ENCODE measurements around the gene C12orf42. TPM values are rescaled to one million over a fixed set of nuclear protein-coding genes. Genes with fewer than 3 reads are reported as not detected.

C12orf42 gene
- total RNA-seq, 1 experiment from 2014 or later: 0.63 TPM

DNA sequence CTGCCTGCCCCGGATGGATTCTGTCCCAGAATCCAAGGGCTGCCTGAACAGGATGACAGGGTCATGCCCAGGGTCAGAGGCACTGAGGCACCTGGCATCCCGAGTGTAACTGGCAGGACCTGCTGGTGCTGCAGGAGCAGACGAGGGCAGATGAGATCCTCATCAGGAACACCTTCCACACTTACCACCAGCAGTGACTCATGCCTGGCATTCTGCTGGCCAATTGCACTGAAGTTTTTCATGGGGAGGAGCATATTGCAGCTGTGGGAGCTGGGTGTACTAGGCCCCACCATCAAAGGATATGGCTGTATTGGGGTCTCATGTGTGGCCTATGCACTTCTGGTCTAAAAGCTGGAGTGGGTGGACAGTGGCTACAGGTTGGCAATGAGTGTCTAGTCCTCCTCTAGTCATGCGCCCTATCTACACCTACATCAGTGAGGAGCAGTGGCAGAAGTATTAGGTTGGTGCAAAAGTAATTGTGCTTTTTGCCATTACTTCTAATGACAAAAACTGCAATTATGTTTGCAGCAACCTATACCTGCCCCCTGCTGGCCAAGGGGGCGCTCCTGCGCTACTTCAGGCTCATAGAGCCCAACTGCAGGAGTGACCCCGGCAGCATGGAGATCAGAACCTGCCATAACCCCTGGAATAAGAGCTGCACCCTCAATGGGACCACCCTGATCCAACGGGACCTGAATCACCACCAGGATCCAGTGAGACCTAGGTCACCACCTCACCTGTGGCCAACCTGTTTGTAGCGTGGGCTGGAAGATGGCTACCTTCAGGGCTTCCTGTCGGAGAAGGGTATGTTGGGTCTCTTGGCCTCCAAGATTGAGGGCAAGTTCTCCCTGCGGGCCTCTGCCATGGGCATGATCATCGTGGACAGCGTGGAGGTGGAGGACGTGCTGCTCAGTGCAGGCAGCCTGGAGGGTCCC is 8.0 kb upstream of the C12orf42 start:
- peak; percentile 68 for DNase-seq (ENCODE audit: low read depth, low spot score)
- in situ Hi-C loops (cut with HindIII; ENCODE audit: low pct_unique_long_range_greater_than_20kb, low sequenced_read_pairs): no loop called here

DNA sequence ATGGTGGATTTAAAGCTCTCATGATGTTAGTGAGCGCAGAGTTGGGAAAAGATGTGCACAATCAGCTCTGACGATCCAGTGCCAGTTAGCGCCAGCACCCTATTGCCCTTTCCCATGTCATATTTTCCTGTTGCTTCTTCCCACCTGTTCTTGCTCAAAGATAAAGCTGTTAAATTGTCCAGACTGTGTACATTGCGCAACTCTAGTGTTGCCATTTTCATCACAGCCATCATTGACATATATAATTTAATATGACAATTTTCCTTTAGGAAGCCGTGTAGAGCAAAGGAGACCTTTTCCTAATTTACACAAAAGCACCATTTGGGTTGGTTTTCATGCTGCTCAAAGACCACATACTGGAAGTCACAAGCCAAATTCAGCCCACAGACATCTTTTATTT is 5.7 kb upstream of the C12orf42 start:
- no peak for DNase-seq (ENCODE audit: low read depth, low spot score)
- in situ Hi-C loops (cut with HindIII; ENCODE audit: low pct_unique_long_range_greater_than_20kb, low sequenced_read_pairs): no loop called here

DNA sequence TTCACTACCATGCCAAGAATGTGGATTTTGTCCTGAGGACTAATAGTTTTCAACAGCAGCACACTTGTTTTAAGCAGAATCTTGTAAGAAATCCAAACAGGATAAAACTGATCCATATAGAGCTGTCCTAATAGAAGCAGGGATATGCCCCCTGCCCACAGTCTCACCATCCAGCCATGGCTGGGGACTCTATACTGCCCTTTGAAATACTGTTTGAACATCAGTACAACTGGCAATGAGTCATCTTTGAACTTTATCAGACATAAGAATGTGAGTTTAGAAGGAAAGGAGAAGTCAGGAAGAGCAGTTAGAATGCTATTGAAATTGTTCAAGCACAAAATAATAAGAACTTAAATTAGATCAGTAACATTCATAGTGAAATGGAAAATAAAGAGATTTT is 3.8 kb upstream of the C12orf42 start:
- in situ Hi-C loops (cut with HindIII; ENCODE audit: low pct_unique_long_range_greater_than_20kb, low sequenced_read_pairs): no loop called here
- peak; percentile 22 for DNase-seq (ENCODE audit: low read depth, low spot score)

DNA sequence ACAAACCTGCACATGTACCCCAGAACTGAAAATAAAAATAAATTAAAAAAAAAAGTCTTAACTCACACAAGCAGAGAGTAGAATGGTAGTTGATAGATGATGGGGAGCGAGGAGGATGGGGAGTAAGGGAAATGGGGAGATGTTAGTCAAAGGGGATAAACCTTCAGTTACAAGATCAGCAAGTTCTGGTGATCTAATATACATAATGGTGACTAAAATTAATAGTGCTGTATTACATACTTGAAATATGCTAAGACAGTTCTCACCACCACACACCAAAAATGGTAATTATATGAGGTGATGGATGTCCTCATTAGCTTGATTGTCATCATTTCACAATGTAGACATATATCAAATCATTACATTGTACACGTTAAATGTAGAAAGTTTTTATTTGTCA is 3.2 kb upstream of the C12orf42 start:
- in situ Hi-C loops (cut with HindIII; ENCODE audit: low pct_unique_long_range_greater_than_20kb, low sequenced_read_pairs): no loop called here
- no peak for DNase-seq (ENCODE audit: low read depth, low spot score)

DNA sequence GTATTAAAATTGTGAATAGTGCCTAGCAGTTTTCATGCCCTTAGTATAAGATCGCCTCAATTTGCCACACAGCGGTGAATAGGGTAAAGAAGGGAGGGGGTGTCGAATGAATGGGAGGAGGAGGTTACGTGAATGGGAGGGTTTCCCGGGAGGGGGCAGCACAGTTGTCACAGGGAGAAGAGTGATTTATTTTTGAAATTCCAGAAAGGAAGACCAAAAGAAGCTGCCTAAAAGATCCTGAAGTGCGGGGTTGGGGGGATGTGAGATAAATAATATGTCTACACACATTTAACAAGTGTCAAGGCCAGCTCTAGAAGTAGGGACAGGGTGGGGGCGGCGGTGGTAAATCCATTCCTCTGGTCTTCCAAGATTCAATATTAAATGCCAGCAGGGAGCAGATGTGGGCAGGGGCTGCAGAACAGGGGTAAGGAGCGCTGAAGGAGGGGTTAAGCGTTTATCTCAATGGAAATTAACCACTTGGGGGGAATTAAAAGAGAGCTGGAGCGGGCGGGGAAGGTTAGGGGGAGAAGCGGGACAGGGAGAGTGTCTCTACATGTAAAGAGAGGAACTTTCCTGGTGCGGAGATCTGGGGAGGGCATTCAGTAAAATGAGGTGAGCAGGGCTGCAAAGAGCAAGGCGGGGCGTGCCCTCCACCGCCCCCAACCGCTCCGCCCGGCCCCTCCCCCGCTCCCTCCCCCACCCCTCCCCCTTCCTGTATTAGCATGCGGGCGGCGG is 867 bp downstream of the C12orf42 start:
- DNase-seq (ENCODE audit: low read depth, low spot score): no peak
- in situ Hi-C loops (cut with HindIII; ENCODE audit: low pct_unique_long_range_greater_than_20kb, low sequenced_read_pairs): no loop called here

DNA sequence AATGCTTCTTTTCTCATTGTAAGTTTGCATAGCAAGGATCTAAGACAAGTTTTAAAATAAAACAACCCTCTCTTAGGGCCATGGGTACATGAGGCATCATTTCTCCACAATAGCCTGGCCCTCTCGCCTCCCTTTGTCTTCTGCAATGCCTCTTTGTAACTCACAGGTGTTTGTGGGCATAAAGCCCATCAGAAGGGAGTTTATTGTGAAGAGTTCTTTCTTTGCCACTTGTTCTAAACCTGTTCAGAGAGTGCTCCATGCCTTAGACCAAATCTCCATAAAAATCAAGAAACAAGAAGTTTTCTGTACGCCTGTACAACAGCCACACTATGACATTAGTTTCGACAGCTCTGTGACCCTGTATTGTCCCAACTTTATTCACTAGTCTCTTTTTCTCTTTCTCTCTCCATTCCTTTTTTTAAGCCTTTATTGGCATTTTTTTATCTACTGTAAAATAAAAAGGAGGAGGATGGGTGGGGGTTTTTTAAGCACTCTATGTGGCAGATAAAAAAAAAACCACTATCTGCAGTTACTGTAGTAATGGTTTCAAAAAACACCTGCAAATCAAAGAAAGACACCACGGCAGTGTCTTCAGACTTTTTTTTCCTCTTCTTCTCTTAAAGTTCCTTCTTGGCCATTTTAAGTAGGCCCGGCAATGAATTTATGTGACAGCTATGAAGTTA is 1.6 kb downstream of the C12orf42 start:
- no peak for DNase-seq (ENCODE audit: low read depth, low spot score)
- in situ Hi-C loops (cut with HindIII; ENCODE audit: low pct_unique_long_range_greater_than_20kb, low sequenced_read_pairs): no loop called here

DNA sequence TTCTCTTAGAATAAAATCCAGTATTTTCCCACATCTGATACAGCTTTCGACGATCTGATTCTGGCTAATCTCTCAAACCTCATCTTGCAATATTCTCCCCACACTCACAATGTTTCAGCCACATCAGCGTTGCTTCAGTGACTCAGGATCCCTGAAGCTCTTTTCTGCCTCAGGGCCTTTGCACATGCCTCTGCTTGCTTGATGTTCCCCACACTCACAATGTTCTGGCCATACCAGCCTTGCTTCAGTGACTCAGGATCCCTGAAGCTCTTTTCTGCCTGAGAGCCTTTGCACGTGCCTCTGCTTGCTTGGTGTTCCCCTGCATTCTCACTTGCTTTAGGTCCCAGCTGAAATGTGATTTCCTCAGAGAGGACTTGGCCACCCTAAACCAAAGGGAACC is 2.6 kb downstream of the C12orf42 start:
- DNase-seq (ENCODE audit: low read depth, low spot score): no peak
- in situ Hi-C loops (cut with HindIII; ENCODE audit: low pct_unique_long_range_greater_than_20kb, low sequenced_read_pairs): no loop called here

DNA sequence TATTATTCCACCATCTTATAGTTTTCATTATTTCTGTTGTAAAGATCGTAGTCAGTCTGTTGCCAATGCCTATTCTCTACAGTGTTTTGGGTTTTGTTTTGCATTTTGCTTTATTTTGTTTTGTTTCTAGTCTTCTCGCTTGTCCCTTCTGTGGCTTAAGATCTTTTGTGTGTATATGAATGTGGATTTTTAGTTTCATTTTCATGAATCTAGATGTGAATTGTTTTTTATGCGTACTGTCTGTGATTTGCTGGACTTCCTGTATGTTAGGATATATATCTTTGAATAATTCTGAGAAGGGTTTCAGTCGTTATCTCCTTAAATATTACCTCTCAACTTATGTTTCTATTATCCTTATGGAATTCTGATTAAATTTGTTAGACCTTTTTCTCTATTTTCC is 13.4 kb downstream of the C12orf42 start:
- DNase-seq (ENCODE audit: low read depth, low spot score): no peak
- in situ Hi-C loops (cut with HindIII; ENCODE audit: low pct_unique_long_range_greater_than_20kb, low sequenced_read_pairs): no loop called here

DNA sequence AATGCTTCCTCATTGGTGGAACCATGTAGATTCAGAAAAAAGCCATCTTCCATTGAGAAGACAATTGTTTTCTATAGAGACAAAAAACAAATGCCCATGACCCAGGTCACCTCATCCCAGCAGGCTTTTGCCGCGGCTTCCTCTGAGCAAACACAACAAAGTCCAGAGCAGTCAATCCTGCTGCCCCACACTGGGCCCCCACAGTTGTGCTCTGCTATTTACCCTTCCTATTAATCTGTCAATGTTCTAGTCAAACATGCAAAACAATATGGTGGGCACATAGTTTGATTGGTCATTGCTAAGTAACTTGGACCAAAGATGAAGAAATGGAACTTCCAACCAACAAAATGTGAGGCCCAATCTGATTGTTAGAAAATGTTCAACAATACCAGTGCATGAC is 20.7 kb downstream of the C12orf42 start:
- no peak for DNase-seq (ENCODE audit: low read depth, low spot score)

DNA sequence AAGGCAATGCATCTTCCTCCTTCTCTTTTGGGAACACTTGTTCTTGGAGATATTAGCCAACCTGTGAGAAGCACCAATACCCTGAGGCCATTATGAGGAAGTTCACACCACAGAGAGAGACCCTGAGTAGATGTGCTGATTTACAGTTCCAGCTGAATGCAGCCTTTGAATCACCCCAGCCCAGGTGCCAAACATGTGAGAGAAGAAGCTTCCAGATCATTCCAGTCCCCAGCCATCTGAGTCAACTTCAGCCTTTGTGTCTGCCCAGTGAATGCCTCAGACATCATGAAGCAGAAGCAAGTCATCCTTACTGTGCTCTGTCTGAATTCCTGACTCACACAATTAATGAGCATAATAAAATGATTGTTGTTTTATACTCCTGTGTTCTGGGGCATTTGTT is 25.1 kb downstream of the C12orf42 start:
- in situ Hi-C loops (cut with HindIII; ENCODE audit: low pct_unique_long_range_greater_than_20kb, low sequenced_read_pairs): no loop called here
- DNase-seq (ENCODE audit: low read depth, low spot score): peak; percentile 48

More for the DNA sequence above, 20.7 kb downstream of the C12orf42 start:
- in situ Hi-C loops (cut with HindIII; ENCODE audit: low pct_unique_long_range_greater_than_20kb, low sequenced_read_pairs): no loop called here

DNA sequence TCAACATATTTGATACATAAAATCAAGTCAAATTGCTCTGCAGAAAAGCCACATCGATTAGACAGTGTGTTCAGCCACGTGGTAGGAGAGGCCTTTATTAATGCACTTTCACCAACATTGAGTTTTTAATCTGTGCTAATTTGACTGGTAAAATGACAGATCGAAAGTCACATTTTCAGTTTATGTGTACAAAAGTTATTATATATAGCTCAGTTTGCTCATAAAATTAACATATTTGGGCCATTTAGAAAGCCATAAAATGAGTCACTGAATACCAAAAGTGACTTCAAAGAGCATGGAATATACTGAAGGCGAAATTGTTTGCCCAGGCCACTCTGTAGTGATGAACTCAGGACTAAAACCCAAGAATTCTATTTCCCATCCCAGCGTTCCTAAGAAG is 26.0 kb downstream of the C12orf42 start:
- no peak for DNase-seq (ENCODE audit: low read depth, low spot score)
- in situ Hi-C loops (cut with HindIII; ENCODE audit: low pct_unique_long_range_greater_than_20kb, low sequenced_read_pairs): no loop called here

DNA sequence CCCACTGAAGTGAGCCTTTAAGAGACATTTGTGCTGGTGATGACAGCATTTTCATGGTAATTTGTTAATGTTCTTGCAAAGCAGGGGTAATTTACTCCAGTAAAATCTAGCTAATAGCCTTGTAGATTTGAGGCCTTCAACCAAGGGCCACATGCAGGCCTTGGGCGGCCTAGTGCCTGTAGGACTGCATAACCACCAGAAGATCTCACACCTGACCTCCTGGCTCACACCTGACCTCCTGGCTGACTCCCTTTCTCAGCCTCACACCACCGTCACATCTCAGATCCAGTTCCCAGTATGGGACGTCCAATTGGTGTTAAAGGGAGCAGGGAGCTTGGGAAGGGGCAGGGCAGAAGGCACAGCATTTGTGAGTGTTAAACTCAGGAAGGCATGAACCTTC is 26.9 kb downstream of the C12orf42 start:
- in situ Hi-C loops (cut with HindIII; ENCODE audit: low pct_unique_long_range_greater_than_20kb, low sequenced_read_pairs): no loop called here
- DNase-seq (ENCODE audit: low read depth, low spot score): no peak

DNA sequence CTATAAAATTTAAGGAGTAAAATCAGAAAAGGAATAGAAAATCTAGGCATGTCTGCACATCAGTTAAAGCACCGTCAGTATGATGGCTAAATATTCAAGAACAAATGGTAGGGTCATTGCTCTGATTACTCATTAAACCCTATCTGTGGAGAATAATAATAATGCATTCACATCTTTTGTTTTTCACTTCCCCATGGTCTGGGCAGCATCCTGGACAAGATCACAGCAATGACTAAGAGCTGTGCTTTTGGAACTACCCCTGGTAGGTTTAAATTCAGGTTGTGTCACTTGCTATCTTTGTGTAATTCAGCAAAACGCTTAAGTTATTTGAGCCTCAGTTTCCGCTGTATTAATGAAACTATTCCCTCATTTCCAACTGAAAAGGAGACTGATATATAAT is 33.1 kb downstream of the C12orf42 start:
- no peak for DNase-seq (ENCODE audit: low read depth, low spot score)
- in situ Hi-C loops (cut with HindIII; ENCODE audit: low pct_unique_long_range_greater_than_20kb, low sequenced_read_pairs): no loop called here

DNA sequence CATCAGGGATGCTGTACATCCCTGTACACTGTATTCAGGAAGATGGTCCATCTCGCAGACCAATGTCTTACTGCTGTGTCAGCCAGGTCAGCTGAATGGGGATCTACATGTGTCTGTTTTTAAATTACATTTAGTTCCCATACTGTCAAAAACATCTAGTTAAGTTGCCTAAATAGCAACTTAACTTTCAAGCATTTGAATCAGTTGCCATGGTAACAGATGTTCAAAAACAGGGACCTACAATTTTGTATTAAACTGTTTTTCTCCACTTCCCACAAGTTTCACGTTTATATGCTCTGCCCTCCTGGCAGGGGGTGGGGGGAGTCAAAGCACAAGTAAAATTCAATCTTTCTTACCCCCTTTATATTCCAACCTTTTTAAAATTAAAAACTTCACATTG is 38.3 kb downstream of the C12orf42 start:
- in situ Hi-C loops (cut with HindIII; ENCODE audit: low pct_unique_long_range_greater_than_20kb, low sequenced_read_pairs): no loop called here
- DNase-seq (ENCODE audit: low read depth, low spot score): no peak

DNA sequence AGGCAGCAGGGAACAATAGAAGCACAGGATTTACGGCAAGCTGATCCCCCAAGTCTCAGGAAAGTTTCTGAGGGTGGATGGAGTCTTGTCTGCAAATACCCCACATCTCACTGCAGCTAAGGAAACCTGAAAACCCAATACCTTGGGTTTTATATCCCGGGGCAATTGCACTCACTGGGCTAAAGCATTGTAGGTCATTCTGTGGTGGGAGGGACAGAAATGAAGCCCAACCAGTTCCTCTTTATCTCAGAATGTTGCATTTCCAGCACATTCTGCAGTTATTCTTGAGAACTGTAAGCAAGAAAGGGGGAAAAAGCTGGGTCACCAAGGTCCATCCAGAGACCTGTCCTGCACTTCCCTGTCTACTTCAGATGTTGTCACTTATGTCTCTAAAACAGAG is 39.8 kb downstream of the C12orf42 start:
- DNase-seq (ENCODE audit: low read depth, low spot score): no peak
- in situ Hi-C loops (cut with HindIII; ENCODE audit: low pct_unique_long_range_greater_than_20kb, low sequenced_read_pairs): no loop called here

DNA sequence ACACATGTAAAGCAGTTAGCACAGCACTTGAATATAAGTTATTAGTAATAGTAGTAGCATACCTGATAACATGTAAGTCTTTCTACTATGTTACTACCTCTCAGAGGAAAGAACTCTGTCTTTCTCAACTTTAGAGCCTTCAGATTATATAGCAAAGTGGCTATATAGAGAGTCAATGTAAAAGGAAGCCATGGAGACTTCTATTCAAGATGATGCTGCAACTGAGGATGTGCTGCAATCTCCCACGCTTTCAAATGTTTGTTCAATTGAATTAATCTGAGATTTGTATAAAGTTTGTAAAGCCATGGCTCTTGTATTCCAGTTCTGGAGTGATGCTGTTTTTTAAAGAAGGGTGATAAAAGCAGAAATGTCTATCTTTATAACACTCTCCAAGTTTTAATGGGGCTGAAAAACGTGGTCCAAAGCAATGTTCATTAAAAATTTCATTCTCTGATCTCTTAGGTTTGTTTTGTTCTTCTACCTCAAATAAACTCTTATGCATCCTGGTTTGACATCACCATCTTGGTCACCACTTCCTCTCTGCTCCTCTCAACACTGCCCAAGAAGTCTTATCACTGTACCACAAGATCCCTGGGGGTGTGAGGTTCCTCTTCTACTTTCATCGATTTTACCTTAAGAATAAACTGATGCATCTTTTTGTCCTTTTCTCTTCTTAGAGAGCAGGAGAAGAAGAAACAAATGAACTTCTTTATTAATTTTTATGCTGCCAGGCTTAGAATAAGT is 40.6 kb downstream of the C12orf42 start:
- in situ Hi-C loops (cut with HindIII; ENCODE audit: low pct_unique_long_range_greater_than_20kb, low sequenced_read_pairs): no loop called here
- DNase-seq (ENCODE audit: low read depth, low spot score): no peak

DNA sequence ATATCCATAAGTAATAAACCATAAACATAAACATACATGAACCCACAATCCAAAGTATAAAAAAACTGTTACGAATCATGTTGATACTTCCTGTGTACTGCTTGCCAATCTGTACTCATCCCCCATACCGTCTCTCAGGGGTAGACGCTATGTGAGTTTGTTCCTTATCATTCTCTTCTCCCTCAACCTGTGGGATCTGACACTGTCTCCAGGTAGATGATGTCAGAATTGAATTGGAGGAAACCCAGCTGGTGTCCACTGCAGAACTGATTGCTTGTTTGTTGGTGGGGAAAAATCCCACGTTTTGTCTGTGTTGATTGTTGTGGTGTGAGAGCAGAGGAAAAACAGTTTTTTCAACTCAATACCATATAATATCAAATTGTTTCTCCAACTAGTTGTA is 50.8 kb downstream of the C12orf42 start:
- in situ Hi-C loops (cut with HindIII; ENCODE audit: low pct_unique_long_range_greater_than_20kb, low sequenced_read_pairs): no loop called here
- no peak for DNase-seq (ENCODE audit: low read depth, low spot score)

DNA sequence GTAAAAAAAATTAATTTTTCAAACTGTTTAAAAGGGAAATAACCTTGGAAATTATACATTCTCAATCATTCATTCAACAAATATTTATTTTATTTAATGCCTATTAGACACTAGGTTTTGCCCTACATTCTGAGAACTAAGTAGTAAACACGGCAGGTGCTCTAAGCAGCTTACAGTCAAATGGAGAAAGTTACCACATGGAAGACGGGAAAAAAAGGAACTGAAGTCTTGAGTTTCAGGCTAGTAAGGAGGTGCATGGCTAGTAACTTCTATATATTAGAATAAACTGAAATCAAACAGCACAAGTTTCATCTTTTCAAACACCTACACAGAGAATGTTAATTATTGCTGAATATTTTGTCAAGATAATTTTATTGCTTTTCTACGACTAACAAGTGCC is 52.9 kb downstream of the C12orf42 start:
- in situ Hi-C loops (cut with HindIII; ENCODE audit: low pct_unique_long_range_greater_than_20kb, low sequenced_read_pairs): no loop called here
- no peak for DNase-seq (ENCODE audit: low read depth, low spot score)

Data from SK-MEL-5 (cell line).